ENCODE measurements around the gene CAGE1. TPM values are rescaled to one million over a fixed set of nuclear protein-coding genes. Genes with fewer than 3 reads are reported as not detected.

The CAGE1 gene
- total RNA-seq = not detected

DNA sequence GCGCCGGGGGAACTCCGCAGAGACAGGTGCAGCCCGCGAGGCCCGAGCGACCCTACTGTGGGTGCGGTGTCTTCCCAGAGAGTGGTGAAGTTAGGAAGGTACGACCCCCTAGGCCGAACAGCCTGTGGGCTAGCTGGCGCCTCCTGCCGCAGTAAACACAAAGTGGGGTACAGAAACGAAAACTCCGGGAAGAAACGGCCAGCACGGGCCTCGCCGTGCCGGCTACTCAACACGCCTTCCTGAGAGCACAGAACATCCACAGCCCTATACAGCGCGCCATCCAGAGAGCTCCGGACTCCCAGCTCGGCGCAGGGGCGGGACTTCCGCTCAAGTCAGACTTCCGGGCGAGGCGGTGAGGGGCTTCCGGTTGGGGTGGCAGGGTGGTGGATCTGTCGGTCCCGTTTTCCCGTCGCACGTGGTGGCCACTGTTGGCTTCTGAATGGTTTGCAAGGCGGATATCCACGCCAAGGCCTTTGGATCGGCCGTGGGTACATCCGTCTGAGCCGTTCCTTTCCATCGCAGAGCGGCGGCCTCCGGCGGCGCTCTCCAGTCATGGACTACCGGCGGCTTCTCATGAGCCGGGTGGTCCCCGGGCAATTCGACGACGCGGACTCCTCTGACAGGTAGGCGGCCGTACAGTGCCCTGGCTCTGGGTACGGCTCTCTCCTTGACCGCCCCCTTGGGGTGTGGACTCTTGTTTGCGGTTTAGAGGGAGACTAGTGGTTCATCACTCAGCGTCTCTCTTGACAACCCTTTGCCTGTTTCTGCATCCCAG lies at the start of gene CAGE1, which contains the start of gene RIOK1:
TSS of gene CAGE1 (minus strand) at position 292 of the 775 bp plus-strand sequence. CDS start 2,569 bp downstream, outside the sequence.
TSS of gene RIOK1 (plus strand) at position 358 of the 775 bp plus-strand sequence. CDS start at position 553, 195 bp downstream.
- Histone ChIP-seq H3K4me3 (peak within 1 kb of the TSS; percentile 77), H3K27ac (peak within 1 kb of the TSS; percentile 83), H3K36me3 (peaks cover 7% of the 10 kb centered on the region), H3K4me1 (peaks cover 31% of the 10 kb centered on the region), H3K9me3 (no peaks in the 10 kb centered on the region), H3K27me3 (no peaks in the 10 kb centered on the region)
- TF ChIP-seq POLR2AphosphoS5 (IDR thresholded peaks at IDR 0.05) (peak in 2 of 3 donors; percentile 3 to 8), EP300 (IDR thresholded peaks at IDR 0.05) (no peak), POLR2A (IDR thresholded peaks at IDR 0.05) (peak in 1 of 2 donors; percentile 67)
- TF ChIP-seq, protein P1, sequence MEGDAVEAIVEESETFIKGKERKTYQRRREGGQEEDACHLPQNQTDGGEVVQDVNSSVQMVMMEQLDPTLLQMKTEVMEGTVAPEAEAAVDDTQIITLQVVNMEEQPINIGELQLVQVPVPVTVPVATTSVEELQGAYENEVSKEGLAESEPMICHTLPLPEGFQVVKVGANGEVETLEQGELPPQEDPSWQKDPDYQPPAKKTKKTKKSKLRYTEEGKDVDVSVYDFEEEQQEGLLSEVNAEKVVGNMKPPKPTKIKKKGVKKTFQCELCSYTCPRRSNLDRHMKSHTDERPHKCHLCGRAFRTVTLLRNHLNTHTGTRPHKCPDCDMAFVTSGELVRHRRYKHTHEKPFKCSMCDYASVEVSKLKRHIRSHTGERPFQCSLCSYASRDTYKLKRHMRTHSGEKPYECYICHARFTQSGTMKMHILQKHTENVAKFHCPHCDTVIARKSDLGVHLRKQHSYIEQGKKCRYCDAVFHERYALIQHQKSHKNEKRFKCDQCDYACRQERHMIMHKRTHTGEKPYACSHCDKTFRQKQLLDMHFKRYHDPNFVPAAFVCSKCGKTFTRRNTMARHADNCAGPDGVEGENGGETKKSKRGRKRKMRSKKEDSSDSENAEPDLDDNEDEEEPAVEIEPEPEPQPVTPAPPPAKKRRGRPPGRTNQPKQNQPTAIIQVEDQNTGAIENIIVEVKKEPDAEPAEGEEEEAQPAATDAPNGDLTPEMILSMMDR (IDR thresholded peaks at IDR 0.05) = peak in 1 of 2 donors; percentile 4
- DNase-seq (ENCODE audit: low spot score in 2 of 2) = peak; percentile 97
- WGBS = 0% methylated on average over 39 of the region's 62 CpGs

DNA sequence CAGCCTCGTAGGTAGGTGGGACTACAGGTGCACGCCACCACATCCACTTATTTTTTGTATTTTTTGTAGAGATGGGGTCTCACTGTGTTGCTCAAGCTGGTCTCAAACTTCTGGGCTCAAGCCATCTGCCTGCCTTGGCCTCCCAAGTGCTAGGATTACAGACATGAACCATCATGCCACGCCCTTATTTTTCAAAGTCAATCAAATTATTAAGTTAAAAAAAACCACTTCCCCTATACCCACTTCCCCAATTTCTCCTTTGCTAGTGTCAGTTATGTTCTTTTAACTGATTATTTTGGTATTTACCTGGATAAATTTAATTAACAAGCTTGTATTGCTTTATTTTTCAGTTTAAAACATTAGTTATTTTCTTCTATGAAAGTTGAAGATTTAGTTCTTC lies 49.7 kb upstream of the CAGE1 start:
- H3K9me3 ChIP-seq = no peaks in the 10 kb centered on the region
- H3K4me1 ChIP-seq = no peaks in the 10 kb centered on the region
- H3K4me3 ChIP-seq = no peak overlapping the region
- DNase-seq (ENCODE audit: low spot score in 2 of 2) = no peak
- 88% methylated on average over 3 of the region's 3 CpGs for WGBS
- H3K36me3 ChIP-seq = no peaks in the 10 kb centered on the region
- H3K27ac ChIP-seq = no peak overlapping the region
- H3K27me3 ChIP-seq = no peaks in the 10 kb centered on the region
- no peak for TF ChIP-seq POLR2A (IDR thresholded peaks at IDR 0.05)
- no peak for TF ChIP-seq POLR2AphosphoS5 (IDR thresholded peaks at IDR 0.05)
- TF ChIP-seq, protein P1 (IDR thresholded peaks at IDR 0.05) = no peak
- no peak for TF ChIP-seq EP300 (IDR thresholded peaks at IDR 0.05)

- H3K27me3 ChIP-seq = no peaks in the 10 kb centered on the region
- 97% methylated on average over 3 of the region's 3 CpGs for WGBS
- H3K36me3 ChIP-seq = no peaks in the 10 kb centered on the region
- H3K27ac ChIP-seq = no peak overlapping the region
- TF ChIP-seq, protein P1 (IDR thresholded peaks at IDR 0.05) = no peak
- no peak for TF ChIP-seq POLR2A (IDR thresholded peaks at IDR 0.05)
- no peak for TF ChIP-seq EP300 (IDR thresholded peaks at IDR 0.05)
- TF ChIP-seq POLR2AphosphoS5 (IDR thresholded peaks at IDR 0.05) = no peak
- peaks cover 2% of the 10 kb centered on the region for H3K4me1 ChIP-seq
- no peak for DNase-seq (ENCODE audit: low spot score in 2 of 2)
- no peaks in the 10 kb centered on the region for H3K9me3 ChIP-seq
- no peak overlapping the region for H3K4me3 ChIP-seq
These were observed 48.5 kb upstream of the CAGE1 start for GRCh38 chr6:7438011-7438410.

- no peaks in the 10 kb centered on the region for H3K27me3 ChIP-seq
- H3K36me3 ChIP-seq = no peaks in the 10 kb centered on the region
- H3K4me3 ChIP-seq = no peak overlapping the region
- peaks cover 12% of the 10 kb centered on the region for H3K4me1 ChIP-seq
- 74% methylated on average over 1 of the region's 1 CpG for WGBS
- no peak for DNase-seq (ENCODE audit: low spot score in 2 of 2)
- H3K27ac ChIP-seq = no peak overlapping the region
- H3K9me3 ChIP-seq = no peaks in the 10 kb centered on the region
- TF ChIP-seq POLR2A (IDR thresholded peaks at IDR 0.05) (no peak), POLR2AphosphoS5 (IDR thresholded peaks at IDR 0.05) (no peak), EP300 (IDR thresholded peaks at IDR 0.05) (no peak)
- TF ChIP-seq, protein P1 (IDR thresholded peaks at IDR 0.05) = no peak
These were observed 45.1 kb upstream of the CAGE1 start for GRCh38 chr6:7434672-7435071.

DNA sequence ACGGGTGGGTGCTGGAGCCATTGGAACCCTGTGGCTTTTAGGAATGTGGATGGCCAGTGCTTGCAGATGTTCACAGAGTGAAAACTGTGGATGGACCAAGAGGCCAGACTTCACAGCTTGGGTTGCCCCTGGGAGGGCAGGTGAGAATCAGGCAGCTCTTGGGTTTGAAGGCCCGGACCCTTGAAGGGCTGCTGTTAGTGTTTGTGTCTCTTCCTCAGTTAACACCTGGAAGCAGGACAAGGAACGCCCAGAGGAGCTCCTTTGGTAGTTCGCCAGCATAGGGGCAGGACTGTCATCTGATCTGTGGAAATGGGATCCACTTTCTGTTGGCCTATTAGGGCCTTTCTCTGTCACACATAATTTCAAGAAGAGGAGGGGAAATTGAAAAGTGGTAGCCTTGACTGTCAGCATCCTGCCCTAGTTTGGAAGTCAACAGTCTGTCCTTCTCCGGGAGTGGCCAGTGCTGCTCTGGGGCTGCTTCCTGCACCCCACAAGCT lies 43.6 kb upstream of the CAGE1 start:
- no peaks in the 10 kb centered on the region for H3K27me3 ChIP-seq
- H3K4me3 ChIP-seq = no peak overlapping the region
- WGBS = 47% methylated on average over 5 of the region's 5 CpGs
- H3K27ac ChIP-seq = no peak overlapping the region
- no peak for DNase-seq (ENCODE audit: low spot score in 2 of 2)
- TF ChIP-seq EP300 (IDR thresholded peaks at IDR 0.05) (no peak), POLR2AphosphoS5 (IDR thresholded peaks at IDR 0.05) (no peak), POLR2A (IDR thresholded peaks at IDR 0.05) (no peak)
- TF ChIP-seq, protein P1 (IDR thresholded peaks at IDR 0.05) = no peak
- H3K36me3 ChIP-seq = no peaks in the 10 kb centered on the region
- no peaks in the 10 kb centered on the region for H3K9me3 ChIP-seq
- peaks cover 12% of the 10 kb centered on the region for H3K4me1 ChIP-seq

Measured in suprapubic skin (tissue), 4 donors.